NCI-H345 treated with DMSO at 0.1 percent for 48 hours (cell line): ENCODE measurements around the gene SLC50A1.
"Not testable (repeated sequence)": the region's sequence is repeated elsewhere in the genome, so short reads cannot be mapped to it uniquely, and the experiment has no call there.

Experiments used
- DNase-seq: peaks from one replicate; lab custom pipeline; 2025; ENCODE audit not compliant: unreplicated experiment; lab: John Stamatoyannopoulos, UW

Gene SLC50A1

GRCh38 chr1:155134322-155134721, 1.3 kb upstream of the SLC50A1 start:
- DNase-seq: no peak

- peak; percentile 60 for DNase-seq
Observed at GRCh38 chr1:155134880-155135414, 705 bp upstream of the SLC50A1 start.

- no peak for DNase-seq
Observed at GRCh38 chr1:155136748-155137147, 1.1 kb downstream of the SLC50A1 start.

- no peak for DNase-seq
Observed at GRCh38 chr1:155137154-155137949, 1.7 kb downstream of the SLC50A1 start.

- DNase-seq: peak; percentile 96
Observed at GRCh38 chr1:155139895-155140629, 4.4 kb downstream of the SLC50A1 start, which contains the start of gene DPM3. DPM3 (minus strand) TSS chr1:155140531; CDS start chr1:155140240, 291 bp downstream.

- no peak for DNase-seq
Observed at GRCh38 chr1:155140630-155140953, 4.9 kb downstream of the SLC50A1 start.

GRCh38 chr1:155141749-155142148, 6.1 kb downstream of the SLC50A1 start:
- DNase-seq: no peak

- DNase-seq: no peak
Observed at GRCh38 chr1:155145491-155145890, 9.8 kb downstream of the SLC50A1 start.

- DNase-seq: not testable (repeated sequence)
Observed at GRCh38 chr1:155155996-155156643, 20.5 kb downstream of the SLC50A1 start.

GRCh38 chr1:155158991-155159390, 23.3 kb downstream of the SLC50A1 start:
- no peak for DNase-seq

- no peak for DNase-seq
Observed at GRCh38 chr1:155160128-155160527, 24.5 kb downstream of the SLC50A1 start.

- not testable (repeated sequence) for DNase-seq
Observed at GRCh38 chr1:155162631-155163030, 27.0 kb downstream of the SLC50A1 start.

GRCh38 chr1:155163785-155164184, 28.1 kb downstream of the SLC50A1 start:
- not testable (repeated sequence) for DNase-seq

GRCh38 chr1:155164625-155165024, 29.0 kb downstream of the SLC50A1 start:
- not testable (repeated sequence) for DNase-seq

- DNase-seq: no peak
Observed at GRCh38 chr1:155166051-155166470, 30.4 kb downstream of the SLC50A1 start.

GRCh38 chr1:155166471-155167165, 31.0 kb downstream of the SLC50A1 start:
- DNase-seq: no peak

GRCh38 chr1:155167166-155168104, 31.8 kb downstream of the SLC50A1 start:
- DNase-seq: peak; percentile 98

- DNase-seq: not testable (repeated sequence)
Observed at GRCh38 chr1:155168105-155168445, 32.4 kb downstream of the SLC50A1 start.

GRCh38 chr1:155168456-155169210, 33.0 kb downstream of the SLC50A1 start:
- DNase-seq: no peak
